ENCODE data around the gene RNF150. TPM values are rescaled to one million over a fixed set of nuclear protein-coding genes. Genes with fewer than 3 reads are reported as not detected.

Gene RNF150
- total RNA-seq, 1 experiment from 2014 or later, result 2.7 TPM

DNA sequence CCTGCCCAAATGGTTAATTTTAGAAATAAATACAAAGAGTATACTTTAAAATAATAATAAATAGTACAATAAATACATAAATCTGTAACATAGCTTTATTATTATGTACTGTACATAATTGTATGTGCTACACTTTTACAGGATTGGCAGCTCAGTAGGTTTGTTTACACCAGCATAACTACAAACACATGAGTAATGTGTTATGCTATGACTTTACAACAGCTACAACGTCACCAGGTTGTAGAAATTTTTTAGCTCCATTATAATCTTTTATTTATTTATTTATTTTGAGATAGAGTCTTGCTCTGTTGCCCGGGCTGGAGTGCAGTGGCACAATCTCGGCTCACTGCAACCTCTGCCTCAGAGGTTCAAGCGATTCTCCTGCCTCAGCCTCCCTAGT lies 31.8 kb downstream of the RNF150 start:
- intact Hi-C loops (cut with micrococcal nuclease; ENCODE audit: unreplicated experiment), result no loop called here
- no peak for TF ChIP-seq EZH2 (IDR thresholded peaks at IDR 0.05; ENCODE audit: borderline replicate concordance, low read depth, low read length, poor library complexity, severe bottlenecking)
- TF ChIP-seq, protein P1, sequence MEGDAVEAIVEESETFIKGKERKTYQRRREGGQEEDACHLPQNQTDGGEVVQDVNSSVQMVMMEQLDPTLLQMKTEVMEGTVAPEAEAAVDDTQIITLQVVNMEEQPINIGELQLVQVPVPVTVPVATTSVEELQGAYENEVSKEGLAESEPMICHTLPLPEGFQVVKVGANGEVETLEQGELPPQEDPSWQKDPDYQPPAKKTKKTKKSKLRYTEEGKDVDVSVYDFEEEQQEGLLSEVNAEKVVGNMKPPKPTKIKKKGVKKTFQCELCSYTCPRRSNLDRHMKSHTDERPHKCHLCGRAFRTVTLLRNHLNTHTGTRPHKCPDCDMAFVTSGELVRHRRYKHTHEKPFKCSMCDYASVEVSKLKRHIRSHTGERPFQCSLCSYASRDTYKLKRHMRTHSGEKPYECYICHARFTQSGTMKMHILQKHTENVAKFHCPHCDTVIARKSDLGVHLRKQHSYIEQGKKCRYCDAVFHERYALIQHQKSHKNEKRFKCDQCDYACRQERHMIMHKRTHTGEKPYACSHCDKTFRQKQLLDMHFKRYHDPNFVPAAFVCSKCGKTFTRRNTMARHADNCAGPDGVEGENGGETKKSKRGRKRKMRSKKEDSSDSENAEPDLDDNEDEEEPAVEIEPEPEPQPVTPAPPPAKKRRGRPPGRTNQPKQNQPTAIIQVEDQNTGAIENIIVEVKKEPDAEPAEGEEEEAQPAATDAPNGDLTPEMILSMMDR (conservative IDR thresholded peaks at IDR 0.05; ENCODE audit: low read depth, low read length), result no peak
- ChIA-PET CTCF (no interaction called here), POLR2A (ENCODE audit: low non-redundant PET) (no interaction called here)
- H3K4me1 ChIP-seq (ENCODE audit: insufficient read depth, low read length, poor library complexity, severe bottlenecking), result no peaks in the 10 kb centered on the region
- H3K27me3 ChIP-seq (replicated peaks; ENCODE audit: insufficient read depth, low read depth, low read length, poor library complexity), result no peaks in the 10 kb centered on the region
- no peaks in the 10 kb centered on the region for H3K36me3 ChIP-seq (ENCODE audit: insufficient read depth, low read length, poor library complexity, severe bottlenecking)
- no peak overlapping the region for H3K4me3 ChIP-seq (ENCODE audit: low read depth, low read length, poor library complexity, severe bottlenecking)
- no peak for DNase-seq (ENCODE audit: low spot score)
- no peaks in the 10 kb centered on the region for H3K9me3 ChIP-seq (ENCODE audit: low read depth, low read length, poor library complexity, severe bottlenecking)
- BruUV-seq (replicated peaks), result no TSS peak
- H3K27ac ChIP-seq (ENCODE audit: low read depth, low read length, poor library complexity, severe bottlenecking), result no peak overlapping the region

DNA sequence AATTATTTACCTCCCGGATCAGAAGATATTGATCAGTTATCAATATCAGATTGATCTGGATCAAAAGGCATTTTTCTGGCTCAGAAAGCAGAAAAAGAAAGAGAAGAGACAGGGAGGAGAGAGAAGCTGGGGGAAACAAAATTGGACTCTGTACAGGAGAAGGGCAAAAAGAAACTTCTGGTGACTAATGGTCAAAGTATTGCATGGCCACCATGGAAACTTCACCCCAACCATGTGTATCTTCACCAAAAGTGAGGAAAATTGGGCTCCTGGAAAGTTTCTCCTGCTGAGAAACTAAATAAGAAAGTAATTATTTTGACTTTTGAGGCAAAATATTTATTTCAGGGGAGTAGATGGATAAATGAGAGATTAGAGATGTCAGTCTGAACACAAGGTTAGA lies 33.9 kb downstream of the RNF150 start:
- Histone ChIP-seq H3K27ac (ENCODE audit: low read depth, low read length, poor library complexity, severe bottlenecking) (no peak overlapping the region), H3K36me3 (ENCODE audit: insufficient read depth, low read length, poor library complexity, severe bottlenecking) (no peaks in the 10 kb centered on the region), H3K4me3 (ENCODE audit: low read depth, low read length, poor library complexity, severe bottlenecking) (no peak overlapping the region), H3K9me3 (ENCODE audit: low read depth, low read length, poor library complexity, severe bottlenecking) (peaks cover 3% of the 10 kb centered on the region), H3K4me1 (ENCODE audit: insufficient read depth, low read length, poor library complexity, severe bottlenecking) (no peaks in the 10 kb centered on the region), H3K27me3 (replicated peaks; ENCODE audit: insufficient read depth, low read depth, low read length, poor library complexity) (no peaks in the 10 kb centered on the region)
- intact Hi-C loops (cut with micrococcal nuclease; ENCODE audit: unreplicated experiment), result no loop called here
- no peak for DNase-seq (ENCODE audit: low spot score)
- ChIA-PET POLR2A (ENCODE audit: low non-redundant PET) (no interaction called here), CTCF (no interaction called here)
- no TSS peak for BruUV-seq (replicated peaks)
- TF ChIP-seq, protein P1 (conservative IDR thresholded peaks at IDR 0.05; ENCODE audit: low read depth, low read length), result no peak

DNA sequence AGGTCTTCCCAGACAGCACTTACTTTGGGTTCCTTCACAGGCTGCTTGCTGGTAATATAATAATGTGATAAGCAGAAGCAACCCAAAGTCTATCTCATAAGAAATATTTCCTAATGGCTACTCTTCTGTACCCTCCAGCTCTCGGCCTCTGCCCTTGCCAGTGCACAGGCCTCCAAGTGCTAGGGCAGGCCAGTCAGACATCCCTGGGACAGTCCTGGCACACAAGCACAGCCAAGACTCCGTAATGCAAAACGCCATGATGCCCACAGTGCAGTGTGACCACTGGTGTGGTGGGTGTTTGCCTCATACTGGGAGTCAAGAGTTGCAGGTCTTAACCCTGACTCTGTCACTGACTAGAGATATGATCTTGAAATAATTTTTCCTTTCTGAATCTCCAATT lies 35.1 kb downstream of the RNF150 start:
- POLR2A ChIA-PET (ENCODE audit: low non-redundant PET), result no interaction called here
- intact Hi-C loops (cut with micrococcal nuclease; ENCODE audit: unreplicated experiment), result no loop called here
- Histone ChIP-seq H3K27me3 (replicated peaks; ENCODE audit: insufficient read depth, low read depth, low read length, poor library complexity) (no peaks in the 10 kb centered on the region), H3K4me1 (ENCODE audit: insufficient read depth, low read length, poor library complexity, severe bottlenecking) (no peaks in the 10 kb centered on the region), H3K27ac (ENCODE audit: low read depth, low read length, poor library complexity, severe bottlenecking) (no peak overlapping the region), H3K4me3 (ENCODE audit: low read depth, low read length, poor library complexity, severe bottlenecking) (no peak overlapping the region), H3K9me3 (ENCODE audit: low read depth, low read length, poor library complexity, severe bottlenecking) (peaks cover 6% of the 10 kb centered on the region), H3K36me3 (ENCODE audit: insufficient read depth, low read length, poor library complexity, severe bottlenecking) (no peaks in the 10 kb centered on the region)
- TF ChIP-seq EZH2 (IDR thresholded peaks at IDR 0.05; ENCODE audit: borderline replicate concordance, low read depth, low read length, poor library complexity, severe bottlenecking), result no peak
- TF ChIP-seq, protein P1 (conservative IDR thresholded peaks at IDR 0.05; ENCODE audit: low read depth, low read length), result no peak
- BruUV-seq (replicated peaks), result no TSS peak
- DNase-seq (ENCODE audit: low spot score), result no peak
- CTCF ChIA-PET, result no interaction called here

Measured in A673 (cell line).